ENCODE results near the gene KCNJ2.

Gene KCNJ2

GRCh38 chr17:70158180-70158579, 11.2 kb upstream of the KCNJ2 start:
- DNase-seq (ENCODE audit: extremely low spot score, insufficient read length, low read depth), result no peak
- FAIRE-seq, result no peak

DNA sequence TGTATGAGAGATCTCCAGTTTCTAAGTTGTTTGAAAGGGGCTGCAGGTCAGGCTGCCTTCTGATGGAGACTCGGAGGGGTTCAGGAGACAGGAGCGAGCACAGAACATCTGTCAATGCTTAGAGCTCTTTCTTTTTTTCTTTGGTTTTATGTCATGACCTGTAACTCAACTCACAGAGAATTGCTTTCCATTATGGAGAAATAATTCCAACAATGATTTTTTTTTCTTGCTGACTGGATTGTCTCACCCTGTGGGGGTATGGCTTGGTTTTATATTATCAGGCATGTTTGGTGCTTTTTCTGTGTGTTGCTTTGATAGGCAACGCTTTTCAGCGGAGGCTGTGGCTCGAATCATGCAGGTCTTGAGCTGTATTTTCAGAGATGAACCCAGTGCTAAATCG, 10.7 kb upstream of the KCNJ2 start:
- DNase-seq (ENCODE audit: extremely low spot score, insufficient read length, low read depth) (no peak), FAIRE-seq (no peak)

GRCh38 chr17:70159980-70160379, 9.4 kb upstream of the KCNJ2 start:
- FAIRE-seq, result no peak
- DNase-seq (ENCODE audit: extremely low spot score, insufficient read length, low read depth), result no peak

DNA sequence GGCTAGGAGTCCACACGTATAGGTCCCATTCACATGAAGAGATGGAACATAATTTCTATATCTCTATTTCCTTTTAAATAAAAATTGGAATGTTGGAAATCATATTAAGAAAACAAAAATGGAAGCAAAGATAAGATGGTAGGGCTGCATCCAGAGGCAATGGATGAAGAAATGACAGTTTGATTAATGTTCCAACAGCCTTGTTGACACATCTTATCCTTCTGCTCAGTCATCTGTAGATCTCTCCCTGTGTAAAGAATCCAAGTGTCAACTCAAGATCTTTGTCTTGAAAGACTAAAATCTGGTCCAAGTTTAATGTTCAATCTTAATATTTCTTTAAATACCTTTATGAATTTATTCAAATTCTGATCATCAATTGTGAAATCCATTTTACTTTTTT, 7.8 kb upstream of the KCNJ2 start:
- no peak for DNase-seq (ENCODE audit: extremely low spot score, insufficient read length, low read depth)
- FAIRE-seq, result no peak

GRCh38 chr17:70165383-70165782, 3.9 kb upstream of the KCNJ2 start:
- no peak for DNase-seq (ENCODE audit: extremely low spot score, insufficient read length, low read depth)
- no peak for FAIRE-seq

DNA sequence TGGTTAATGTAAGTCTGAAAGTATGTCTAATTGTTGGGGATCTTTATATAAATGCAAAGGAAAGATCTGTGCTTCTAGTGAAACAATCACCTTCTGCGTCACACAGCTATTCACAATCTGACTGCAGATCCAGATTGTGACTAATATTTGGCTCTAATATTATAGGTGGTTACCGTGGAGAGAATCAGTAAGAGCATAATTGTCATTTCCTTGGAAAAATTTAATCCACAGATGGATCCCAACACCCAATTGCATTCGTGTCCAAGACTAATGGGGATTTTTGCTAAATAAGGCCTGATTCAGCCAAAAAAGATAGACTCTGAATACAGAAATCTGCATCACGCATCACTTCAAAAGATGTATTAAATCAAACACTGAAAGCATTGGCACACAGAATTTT, 2.7 kb upstream of the KCNJ2 start:
- no peak for FAIRE-seq

DNA sequence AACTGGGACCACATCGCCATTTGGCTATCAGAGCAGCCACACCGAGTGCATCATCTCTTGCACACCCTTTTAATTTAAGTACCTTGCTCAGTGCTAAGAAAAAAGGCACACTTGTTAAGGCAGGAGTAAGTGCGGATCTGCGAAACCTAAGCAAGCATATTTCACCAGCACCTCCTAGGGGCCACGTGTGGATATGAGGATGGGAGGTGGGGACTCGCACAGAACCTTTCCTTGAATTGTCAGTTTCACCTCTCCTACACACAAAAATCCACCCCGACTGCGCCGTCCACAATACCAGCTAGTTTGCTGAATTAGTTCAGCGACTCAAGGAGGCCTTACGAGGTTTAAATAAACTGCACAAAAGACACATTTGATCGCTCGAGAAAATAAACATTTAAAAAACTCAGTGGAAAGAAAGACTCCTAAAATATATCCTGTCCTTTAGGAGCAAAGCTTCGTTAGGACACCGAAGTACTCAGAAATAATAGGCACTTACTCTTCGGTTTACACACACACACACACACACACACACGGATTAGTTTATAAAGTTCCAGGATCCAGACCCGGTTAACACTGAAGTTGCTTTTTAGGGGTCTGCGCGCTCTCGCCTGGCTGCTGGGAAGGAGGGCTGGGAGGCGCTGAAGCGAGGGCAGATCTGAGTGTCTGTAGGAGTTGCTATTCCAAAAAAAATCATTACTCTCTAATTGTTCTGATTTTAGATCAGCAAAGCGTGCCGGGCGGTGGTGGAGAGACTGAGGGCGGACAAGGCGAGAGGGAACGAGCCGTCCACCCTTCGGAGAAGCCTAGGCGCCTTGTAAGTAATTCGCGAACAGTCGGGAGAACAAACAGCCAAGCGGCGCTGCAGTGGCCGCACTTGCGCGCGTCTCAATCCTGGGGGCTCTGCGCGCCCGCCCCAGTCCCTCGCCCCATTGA, 1.0 kb upstream of the KCNJ2 start:
- FAIRE-seq (no peak), DNase-seq (ENCODE audit: extremely low spot score, insufficient read length, low read depth) (no peak)

More for the DNA sequence above, 2.7 kb upstream of the KCNJ2 start:
- DNase-seq (ENCODE audit: extremely low spot score, insufficient read length, low read depth), result no peak

DNA sequence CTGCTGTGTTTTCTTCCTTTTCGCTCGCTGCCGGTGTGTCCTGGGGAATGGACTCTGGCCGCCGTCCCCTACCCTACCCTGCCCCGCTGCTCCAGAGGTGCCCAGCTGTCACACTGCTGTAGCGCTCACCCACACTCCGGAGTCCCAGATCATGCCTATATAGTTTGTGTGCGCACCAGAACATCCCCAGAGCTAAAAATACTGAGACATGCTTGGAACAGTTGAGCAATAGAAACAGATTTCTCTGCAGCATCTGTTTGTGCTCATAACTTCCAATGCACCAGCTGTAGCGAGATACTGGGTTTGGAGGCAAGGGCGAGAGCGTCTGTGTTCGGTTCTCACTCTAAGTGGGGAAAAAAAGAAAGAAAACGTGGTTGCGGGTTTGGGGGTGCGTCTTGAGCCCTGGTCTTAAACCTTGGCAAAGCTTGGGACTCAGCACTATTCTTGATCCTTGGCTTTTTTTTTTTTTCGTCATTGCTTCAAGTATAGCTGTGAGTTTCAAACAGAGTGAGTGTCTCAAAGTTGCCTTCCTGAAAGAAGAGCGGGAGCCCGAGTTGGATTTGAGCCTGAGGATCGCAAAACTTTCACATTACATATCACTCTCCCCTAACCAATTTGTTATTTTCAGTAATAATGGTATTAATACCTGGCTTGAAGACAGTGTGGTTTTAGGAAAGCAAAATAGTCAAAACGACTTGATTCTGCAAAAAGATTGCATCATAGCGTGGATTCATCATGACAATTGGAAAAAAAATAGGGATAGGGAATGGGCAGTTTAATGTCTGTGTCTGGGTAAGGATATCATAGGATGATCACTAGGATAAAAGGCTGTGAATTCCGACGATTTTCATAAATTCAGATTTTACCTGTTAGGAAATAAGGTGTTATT, 621 bp downstream of the KCNJ2 start:
- DNase-seq (ENCODE audit: extremely low spot score, insufficient read length, low read depth) (no peak), FAIRE-seq (no peak)

GRCh38 chr17:70171159-70171558, 1.8 kb downstream of the KCNJ2 start:
- no peak for FAIRE-seq

DNA sequence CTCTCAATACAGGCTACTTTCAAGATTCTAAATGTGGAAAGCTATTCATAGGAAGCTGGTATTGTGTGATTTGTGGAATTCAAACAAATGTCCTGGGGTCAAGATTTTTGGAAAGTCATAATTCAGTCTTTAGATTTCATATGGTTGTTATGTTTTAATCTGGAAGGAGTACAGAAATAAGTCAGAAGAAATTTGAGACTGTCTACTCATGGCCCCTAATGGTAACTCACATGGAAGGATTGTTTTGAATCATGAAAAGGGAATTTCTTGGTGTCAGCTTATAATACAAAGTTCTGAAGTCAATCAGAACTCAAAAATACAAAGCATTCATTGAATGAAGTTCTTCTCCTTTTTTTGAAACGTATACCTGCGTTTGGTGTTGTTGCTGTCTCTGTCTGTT, 3.1 kb downstream of the KCNJ2 start:
- FAIRE-seq (no peak), DNase-seq (ENCODE audit: extremely low spot score, insufficient read length, low read depth) (no peak)

More at GRCh38 chr17:70171159-70171558, 1.8 kb downstream of the KCNJ2 start:
- DNase-seq (ENCODE audit: extremely low spot score, insufficient read length, low read depth), result no peak

GRCh38 chr17:70172923-70173322, 3.6 kb downstream of the KCNJ2 start:
- DNase-seq (ENCODE audit: extremely low spot score, insufficient read length, low read depth), result no peak
- FAIRE-seq, result no peak

- DNase-seq (ENCODE audit: extremely low spot score, insufficient read length, low read depth), result no peak
- no peak for FAIRE-seq
Measured at GRCh38 chr17:70173681-70174080, 4.3 kb downstream of the KCNJ2 start.

- FAIRE-seq, result no peak
- no peak for DNase-seq (ENCODE audit: extremely low spot score, insufficient read length, low read depth)
Measured at GRCh38 chr17:70181376-70181775, 12.0 kb downstream of the KCNJ2 start.

DNA sequence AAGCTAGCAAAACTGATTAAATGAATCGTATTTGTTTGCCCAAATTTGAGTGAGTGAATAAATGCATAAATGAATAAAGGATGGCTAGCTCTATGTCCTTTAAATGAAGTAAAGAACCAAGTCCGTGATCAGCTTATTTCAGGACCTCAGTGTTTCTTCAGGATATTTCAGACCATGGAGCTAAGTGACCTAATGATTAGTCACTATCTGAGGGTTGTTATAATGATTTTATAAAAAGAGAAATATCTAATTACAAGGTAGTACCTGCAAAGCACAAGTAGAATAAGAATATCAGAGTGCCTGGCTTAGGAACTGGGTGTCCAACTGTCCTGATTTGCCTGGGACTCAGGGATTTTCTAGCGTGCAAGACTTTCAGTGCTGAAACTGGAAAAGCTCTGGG, 12.5 kb downstream of the KCNJ2 start:
- DNase-seq (ENCODE audit: extremely low spot score, insufficient read length, low read depth) (no peak), FAIRE-seq (no peak)

DNA sequence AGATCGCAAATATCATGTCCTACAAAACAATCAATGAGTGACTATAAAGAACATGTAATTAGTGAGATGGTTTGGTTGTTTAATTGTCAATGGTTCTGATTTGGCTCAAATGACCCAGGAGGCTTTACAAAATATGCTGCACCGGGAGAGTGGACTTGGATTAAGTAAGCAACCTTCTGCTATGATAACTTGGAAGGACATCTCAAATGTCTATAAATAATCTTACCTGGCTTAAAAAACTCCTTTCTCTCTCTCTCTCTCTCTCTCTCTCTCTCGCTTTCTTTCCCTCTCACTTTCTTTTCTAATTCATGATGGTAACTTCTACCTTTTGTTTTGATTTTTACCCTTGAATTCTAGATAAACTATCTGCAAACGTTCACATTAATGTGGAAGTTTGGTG, 14.2 kb downstream of the KCNJ2 start:
- DNase-seq (ENCODE audit: extremely low spot score, insufficient read length, low read depth) (no peak), FAIRE-seq (no peak)

- no peak for DNase-seq (ENCODE audit: extremely low spot score, insufficient read length, low read depth)
- FAIRE-seq, result no peak
Measured at GRCh38 chr17:70184207-70184606, 14.9 kb downstream of the KCNJ2 start.

DNA sequence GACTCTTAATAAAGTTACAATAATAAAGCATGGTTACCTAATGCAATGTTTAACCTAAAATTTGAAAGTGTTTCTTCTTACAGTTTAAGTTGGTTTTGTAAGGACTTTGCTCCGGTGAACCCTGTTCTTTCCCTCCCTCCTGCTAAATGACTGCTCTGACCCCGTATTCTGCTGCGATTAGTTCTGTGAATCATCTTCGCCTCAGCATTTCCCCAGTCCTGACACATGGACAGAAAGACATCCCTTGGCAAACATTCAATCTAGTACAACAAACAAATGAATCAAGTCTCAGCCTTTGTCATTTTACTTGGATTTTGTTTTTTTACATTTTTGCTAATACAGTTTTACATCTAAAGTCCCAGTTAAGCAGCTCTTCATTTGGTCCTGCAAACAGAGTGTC, 15.4 kb downstream of the KCNJ2 start:
- no peak for DNase-seq (ENCODE audit: extremely low spot score, insufficient read length, low read depth)
- no peak for FAIRE-seq

DNA sequence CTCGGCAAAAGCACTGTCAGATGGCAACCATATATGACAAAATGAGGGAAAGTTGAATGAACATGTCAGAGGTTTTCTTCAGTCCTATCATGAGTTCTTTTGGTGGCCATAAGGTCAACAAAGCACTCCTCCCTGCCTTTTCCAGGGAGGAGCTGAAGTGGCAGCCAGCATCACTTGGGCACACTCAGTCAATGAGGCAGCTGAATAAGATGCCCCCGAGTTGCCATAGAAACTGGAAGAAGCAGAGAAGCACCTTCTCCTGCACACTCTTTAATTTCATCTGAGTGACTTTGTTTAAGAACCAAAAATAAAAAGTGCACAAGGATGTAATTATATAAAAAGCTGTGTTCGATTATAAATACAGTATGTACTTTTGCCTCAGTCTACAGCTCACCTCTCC, 16.0 kb downstream of the KCNJ2 start:
- no peak for FAIRE-seq

DNA sequence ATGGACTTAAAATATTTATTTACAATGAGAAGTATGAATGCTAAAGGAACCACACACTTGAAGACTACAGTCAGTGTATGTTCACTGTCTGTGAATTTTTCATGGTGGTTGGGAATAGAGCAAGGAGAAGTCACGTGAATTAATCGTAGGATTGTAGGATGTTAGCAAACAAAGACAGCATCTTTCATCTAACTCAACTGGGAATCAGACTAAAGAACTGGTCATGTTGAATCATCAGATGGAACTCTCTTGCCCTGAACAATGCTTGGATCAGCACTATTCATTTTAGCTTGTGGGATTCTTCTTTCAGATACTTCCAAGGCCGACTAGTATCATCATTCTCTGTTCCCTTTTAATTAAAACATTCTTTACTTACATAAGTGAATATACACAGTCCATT, 18.1 kb downstream of the KCNJ2 start:
- FAIRE-seq (no peak), DNase-seq (ENCODE audit: extremely low spot score, insufficient read length, low read depth) (no peak)

More for the DNA sequence above, 16.0 kb downstream of the KCNJ2 start:
- DNase-seq (ENCODE audit: extremely low spot score, insufficient read length, low read depth), result no peak

GRCh38 chr17:70190959-70191805, 21.9 kb downstream of the KCNJ2 start:
- FAIRE-seq (no peak), DNase-seq (ENCODE audit: extremely low spot score, insufficient read length, low read depth) (no peak)
